Activated T-cell treated with anti-CD3 and anti-CD28 coated beads, Interleukin-2, amount 50 U/mL, for 72 hours (primary cell): ENCODE results near the gene USP17L12. TPM values are rescaled to one million over a fixed set of nuclear protein-coding genes. Genes with fewer than 3 reads are reported as not detected.
"Not testable (repeated sequence)": the region's sequence is repeated elsewhere in the genome, so short reads cannot be mapped to it uniquely, and the experiment has no call there.

Experiments used
- ATAC-seq, 2 donors: fragments of 150-1000 bp; cut with Tn5 transposase; replicated peaks in 1 of 2; 2 replicates each; pipeline ENCODE4 v1.10.0; 2021; ENCODE audit warnings: moderate library complexity in 2 of 2, mild to moderate bottlenecking in 1 of 2
- DNase-seq, 2 donors: peaks; one replicate each; pipeline ENCODE4 v3.0.0; 2021 to 2022; ENCODE audit warnings: mixed read lengths in 1 of 2
- H3K27ac Mint-ChIP-seq: one replicate; pipeline ENCODE4 v1.8.0; 2022; ENCODE audit warnings: mild to moderate bottlenecking, moderate library complexity, mixed read lengths
- H3K27me3 Mint-ChIP-seq: one replicate; pipeline ENCODE4 v1.8.0; 2022; ENCODE audit warnings: low read depth, mixed read lengths
- H3K36me3 Mint-ChIP-seq, 2 donors: one replicate each; pipeline ENCODE4 v1.8.0; 2022; ENCODE audit warnings: mixed read lengths in 2 of 2, mild to moderate bottlenecking in 1 of 2; ENCODE audit not compliant: insufficient read depth in 2 of 2
- H3K4me1 Mint-ChIP-seq: one replicate; pipeline ENCODE4 v1.8.0; 2022; ENCODE audit warnings: low read depth, mixed read lengths
- H3K4me3 Mint-ChIP-seq, 2 donors: one replicate each; pipeline ENCODE4 v1.8.0; 2022; ENCODE audit warnings: mild to moderate bottlenecking in 2 of 2, mixed read lengths in 2 of 2, moderate library complexity in 2 of 2
- H3K9me3 Mint-ChIP-seq, 2 donors: one replicate each; pipeline ENCODE4 v1.8.0; 2022; ENCODE audit warnings: mixed read lengths in 2 of 2
- total RNA-seq, 2 donors: library from RNA; stranded (reverse); gene quantifications; one replicate each; pipeline ENCODE4 v1.2.3, GENCODE V29; 2022

The USP17L12 gene
- total RNA-seq, 2 donors from 2014 or later, result not detected

GRCh38 chr4:9267319-9267718, 47.4 kb downstream of the USP17L12 start, which contains the start of gene USP17L22:
TSS of gene USP17L22 (plus strand) at chr4:9267619. CDS start at chr4:9267619, 0 bp downstream.
- not testable (repeated sequence) for H3K27ac Mint-ChIP-seq, H3K4me3 Mint-ChIP-seq, H3K9me3 Mint-ChIP-seq, DNase-seq, H3K36me3 Mint-ChIP-seq, H3K27me3 Mint-ChIP-seq, ATAC-seq, H3K4me1 Mint-ChIP-seq

Other genes with a start within 250 kb of the USP17L12 start
- gene FAM90A26, start 49.7 kb upstream of the USP17L12 start, total RNA-seq, result not detected
- gene USP17L10, start 9.5 kb upstream of the USP17L12 start, total RNA-seq, result not detected
- gene USP17L11, start 4.7 kb upstream of the USP17L12 start, total RNA-seq, result not detected
- gene USP17L13, start 4.7 kb downstream of the USP17L12 start, total RNA-seq, result not detected
- gene USP17L15, start 14.2 kb downstream of the USP17L12 start, total RNA-seq, result not detected
- not detected for gene USP17L17, start 23.7 kb downstream of the USP17L12 start, total RNA-seq
- not detected for gene USP17L18, start 28.5 kb downstream of the USP17L12 start, total RNA-seq
- not detected for gene USP17L19, start 33.2 kb downstream of the USP17L12 start, total RNA-seq
- not detected for gene USP17L20, start 38.0 kb downstream of the USP17L12 start, total RNA-seq
- gene USP17L21, start 42.7 kb downstream of the USP17L12 start, total RNA-seq, result not detected
- gene USP17L22, start 47.5 kb downstream of the USP17L12 start, total RNA-seq, result not detected
- not detected for gene USP17L24, start 105.0 kb downstream of the USP17L12 start, total RNA-seq
- gene USP17L25, start 109.8 kb downstream of the USP17L12 start, total RNA-seq, result not detected
- gene USP17L26, start 114.5 kb downstream of the USP17L12 start, total RNA-seq, result not detected
- not detected for gene USP17L5, start 119.3 kb downstream of the USP17L12 start, total RNA-seq
- not detected for gene USP17L27, start 124.0 kb downstream of the USP17L12 start, total RNA-seq
- gene USP17L28, start 128.7 kb downstream of the USP17L12 start, total RNA-seq, result not detected
- not detected for gene USP17L29, start 133.5 kb downstream of the USP17L12 start, total RNA-seq
- gene USP17L30, start 143.0 kb downstream of the USP17L12 start, total RNA-seq, result not detected
- not detected for gene DEFB131A, start 224.3 kb downstream of the USP17L12 start, total RNA-seq